ENCODE results near the gene LETM1. TPM values are rescaled to one million over a fixed set of nuclear protein-coding genes. Genes with fewer than 3 reads are reported as not detected.
A peak's percentile ranks its signal among the peaks of the same experiment; 100 is the strongest.

Gene LETM1
- total RNA-seq, 1 experiment from 2014 or later: 56.1 TPM

GRCh38 chr4:1779588-1780382 lies 76.2 kb downstream of the LETM1 start:
- no peak for DNase-seq (ENCODE audit: low read depth)

DNA sequence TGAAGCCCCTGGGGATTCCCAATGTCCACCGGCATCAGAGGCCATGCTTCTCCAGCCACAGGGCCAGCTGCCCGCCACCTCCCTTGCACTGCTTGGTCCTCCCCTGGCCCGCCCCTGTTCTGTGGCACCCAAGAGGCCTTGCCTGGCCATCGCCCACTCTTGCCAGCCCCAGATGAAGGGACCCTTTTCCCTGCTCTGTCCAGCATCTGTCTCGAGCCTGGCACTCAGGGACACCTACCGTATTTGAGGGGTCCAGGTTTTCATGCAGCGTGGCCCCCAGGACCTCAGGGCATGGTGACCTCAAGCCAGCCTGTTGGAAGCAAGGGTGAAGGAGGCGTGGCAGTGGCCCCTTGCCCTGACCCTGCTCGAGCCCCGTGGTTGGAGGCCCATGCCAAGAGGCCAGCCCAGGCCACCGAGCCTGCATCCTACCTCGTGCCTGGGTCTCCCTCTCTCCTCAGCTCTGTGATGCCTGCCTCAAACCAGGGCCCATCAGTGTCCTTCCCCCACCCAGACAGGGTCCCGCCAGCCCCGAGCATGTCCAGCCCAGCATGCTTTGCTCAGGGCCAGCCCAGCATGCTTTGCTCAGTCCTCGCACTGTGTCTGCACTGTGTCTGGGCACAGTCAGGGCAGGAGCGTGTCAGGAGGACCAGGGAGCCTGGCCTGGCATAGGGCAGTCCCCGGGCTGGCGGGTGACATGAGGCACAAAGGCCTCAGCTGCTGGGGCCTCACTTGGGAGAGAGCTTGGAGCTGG lies 77.1 kb downstream of the LETM1 start:
- no peak for DNase-seq (ENCODE audit: low read depth)

GRCh38 chr4:1777822-1778641 lies 77.9 kb downstream of the LETM1 start:
- peak; percentile 4 for DNase-seq (ENCODE audit: low read depth)

GRCh38 chr4:1776521-1777161 lies 79.3 kb downstream of the LETM1 start:
- DNase-seq (ENCODE audit: low read depth): no peak

DNA sequence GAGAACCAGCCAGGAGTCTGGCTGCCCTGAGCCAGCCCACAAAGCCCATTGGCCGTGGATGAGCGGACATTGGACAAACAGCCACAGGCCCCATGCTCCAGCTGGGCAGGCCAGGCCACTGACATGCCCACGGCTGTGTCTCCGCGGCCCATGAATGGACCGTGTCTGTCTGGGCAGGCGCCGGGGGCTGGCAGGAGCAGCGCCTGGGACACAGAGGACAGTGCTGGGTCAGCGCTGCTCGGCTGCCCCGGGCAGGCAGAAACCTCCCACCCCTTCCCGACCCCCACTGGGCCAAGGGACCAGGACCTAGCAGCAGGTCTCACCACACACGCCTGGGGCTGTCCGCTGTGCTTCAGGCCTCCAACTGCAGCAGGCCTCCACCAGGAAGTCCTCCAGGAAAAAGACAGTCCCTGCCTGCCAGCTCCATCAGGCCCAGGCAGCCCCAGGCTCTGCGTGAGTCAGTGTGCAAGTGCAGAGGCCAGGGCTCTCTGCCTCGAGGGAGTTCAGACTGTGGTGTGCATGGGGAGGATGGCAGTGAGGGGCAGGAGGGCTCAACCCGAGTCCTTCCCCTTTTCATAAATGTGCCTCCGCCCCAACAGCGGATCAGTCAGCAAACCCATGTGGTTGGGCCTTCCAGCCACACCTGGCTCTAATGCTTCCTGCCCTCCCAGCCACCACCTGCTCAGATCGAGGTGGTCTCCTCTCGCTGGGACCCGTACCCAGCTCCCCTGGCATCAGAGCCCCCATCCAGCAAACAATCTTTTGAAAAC lies 80.0 kb downstream of the LETM1 start:
- DNase-seq (ENCODE audit: low read depth): no peak

GRCh38 chr4:1773754-1774153 lies 82.2 kb downstream of the LETM1 start:
- no peak for DNase-seq (ENCODE audit: low read depth)

DNA sequence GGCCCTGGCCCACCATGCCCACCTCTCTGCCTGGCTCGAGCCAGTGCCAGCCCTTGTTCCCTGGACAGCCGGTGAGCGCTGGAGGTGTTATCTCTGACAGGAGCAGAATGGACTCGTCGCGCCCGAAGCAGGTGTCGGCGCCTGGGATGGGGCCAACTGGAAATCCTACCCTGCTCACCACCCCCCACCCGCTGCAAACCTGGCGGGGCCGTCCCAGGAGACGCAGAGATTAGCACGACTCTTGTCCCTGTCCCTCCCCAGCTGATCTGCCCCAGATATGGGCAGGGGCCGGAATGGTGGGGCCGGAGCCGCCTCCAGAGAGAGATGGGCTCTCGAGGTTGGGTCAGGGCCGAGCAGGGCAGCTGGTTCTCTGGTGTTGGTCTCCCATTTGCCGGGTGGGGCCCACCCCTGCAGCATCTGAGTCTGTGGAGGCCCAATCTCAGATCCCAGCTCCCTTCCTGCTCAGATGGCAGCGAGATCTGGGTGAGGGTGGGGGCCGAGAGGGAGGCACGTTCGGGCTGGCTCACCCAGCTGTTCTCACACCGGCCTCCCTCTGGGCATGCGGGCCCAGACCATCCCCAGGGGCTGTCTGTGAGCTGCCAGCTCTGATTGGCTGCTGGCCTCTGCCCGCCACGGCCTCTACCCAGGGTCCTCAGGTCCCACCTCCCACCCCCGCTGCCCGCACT lies 83.0 kb downstream of the LETM1 start:
- DNase-seq (ENCODE audit: low read depth): no peak

- no peak for DNase-seq (ENCODE audit: low read depth)
Measured at GRCh38 chr4:1771555-1772305, 84.2 kb downstream of the LETM1 start.

- DNase-seq (ENCODE audit: low read depth): no peak
Measured at GRCh38 chr4:1770791-1771231, 85.1 kb downstream of the LETM1 start.

DNA sequence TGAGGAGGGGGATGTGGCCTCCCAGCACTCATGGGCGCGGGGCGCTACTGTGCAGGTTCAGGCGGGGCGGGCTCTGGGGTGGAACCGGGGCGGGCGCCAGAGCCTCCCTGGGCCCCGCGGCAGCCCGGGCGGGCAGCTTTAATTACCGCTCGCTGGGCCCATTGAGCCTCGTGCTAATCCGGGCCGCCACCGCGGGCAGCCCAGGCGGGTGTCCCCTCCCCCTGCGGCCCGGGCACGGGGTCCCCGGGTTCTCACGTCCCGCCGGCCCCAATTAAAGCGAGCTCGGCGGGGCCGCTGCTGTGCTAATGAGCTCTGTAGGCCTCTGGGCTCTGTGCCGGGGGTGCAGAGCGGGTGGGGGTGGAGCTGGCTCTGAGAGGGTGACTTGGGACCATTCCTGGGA lies 85.7 kb downstream of the LETM1 start:
- no peak for DNase-seq (ENCODE audit: low read depth)

DNA sequence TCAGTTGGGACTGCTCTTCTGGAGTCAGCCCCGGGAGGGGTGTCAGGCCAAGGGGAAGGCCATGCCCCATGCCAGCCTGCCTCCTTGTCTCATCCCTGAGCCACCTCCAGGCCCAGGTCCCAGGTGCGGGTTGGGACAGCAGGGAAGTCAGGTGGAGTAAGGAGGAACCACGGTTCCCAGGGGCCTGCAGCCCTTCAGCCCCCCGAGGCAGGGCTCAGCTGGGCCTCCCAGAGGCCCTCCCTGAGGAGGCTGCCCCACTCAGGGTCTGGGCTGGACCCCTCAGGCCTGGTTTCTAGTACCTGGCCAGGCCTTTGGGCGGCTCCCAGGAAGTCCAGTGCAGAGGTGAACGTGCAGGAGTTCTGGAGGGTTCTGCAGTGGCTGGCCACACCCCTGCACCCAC lies 86.3 kb downstream of the LETM1 start:
- no peak for DNase-seq (ENCODE audit: low read depth)

- no peak for DNase-seq (ENCODE audit: low read depth)
Measured at GRCh38 chr4:1768367-1769034, 87.5 kb downstream of the LETM1 start.

GRCh38 chr4:1767770-1768366 lies 88.1 kb downstream of the LETM1 start:
- DNase-seq (ENCODE audit: low read depth): no peak

DNA sequence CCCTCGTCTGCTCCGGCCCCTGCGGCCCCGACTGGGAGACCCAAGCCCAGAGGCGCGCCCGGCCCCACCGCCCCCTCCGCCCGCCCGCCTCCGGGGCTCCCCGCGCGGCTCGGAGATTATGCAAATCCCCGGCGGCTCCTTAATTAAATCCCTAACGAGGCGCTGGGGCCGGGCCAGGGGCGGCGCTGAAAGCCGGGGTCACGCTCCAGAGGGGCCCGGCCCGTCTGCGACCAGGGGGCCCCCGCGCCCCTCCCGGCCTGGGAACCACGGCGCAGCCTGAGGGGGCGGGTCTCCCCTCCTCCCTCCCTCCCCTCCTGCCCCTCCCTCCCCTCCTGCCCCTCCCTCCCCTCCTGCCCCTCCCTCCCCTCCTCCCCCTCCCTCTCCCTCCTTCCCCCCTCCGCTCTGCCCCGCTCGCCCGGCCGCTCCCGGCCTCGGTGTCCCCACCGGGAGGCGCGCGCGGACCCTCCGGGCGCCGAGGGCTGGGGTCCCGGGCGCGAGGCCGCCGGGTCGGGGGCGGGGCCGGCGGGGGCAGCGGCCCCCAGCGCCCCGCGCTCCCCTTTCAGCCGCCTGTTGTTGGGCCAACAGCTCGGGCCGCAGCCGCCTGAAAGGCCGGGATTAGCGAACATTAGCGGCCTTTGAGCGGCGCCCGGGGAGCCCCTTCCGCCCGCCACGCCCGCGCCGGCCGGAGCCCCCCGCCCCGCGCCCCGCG lies 88.7 kb downstream of the LETM1 start:
- DNase-seq (ENCODE audit: low read depth): no peak

GRCh38 chr4:1766106-1767060 lies 89.6 kb downstream of the LETM1 start:
- DNase-seq (ENCODE audit: low read depth): no peak

DNA sequence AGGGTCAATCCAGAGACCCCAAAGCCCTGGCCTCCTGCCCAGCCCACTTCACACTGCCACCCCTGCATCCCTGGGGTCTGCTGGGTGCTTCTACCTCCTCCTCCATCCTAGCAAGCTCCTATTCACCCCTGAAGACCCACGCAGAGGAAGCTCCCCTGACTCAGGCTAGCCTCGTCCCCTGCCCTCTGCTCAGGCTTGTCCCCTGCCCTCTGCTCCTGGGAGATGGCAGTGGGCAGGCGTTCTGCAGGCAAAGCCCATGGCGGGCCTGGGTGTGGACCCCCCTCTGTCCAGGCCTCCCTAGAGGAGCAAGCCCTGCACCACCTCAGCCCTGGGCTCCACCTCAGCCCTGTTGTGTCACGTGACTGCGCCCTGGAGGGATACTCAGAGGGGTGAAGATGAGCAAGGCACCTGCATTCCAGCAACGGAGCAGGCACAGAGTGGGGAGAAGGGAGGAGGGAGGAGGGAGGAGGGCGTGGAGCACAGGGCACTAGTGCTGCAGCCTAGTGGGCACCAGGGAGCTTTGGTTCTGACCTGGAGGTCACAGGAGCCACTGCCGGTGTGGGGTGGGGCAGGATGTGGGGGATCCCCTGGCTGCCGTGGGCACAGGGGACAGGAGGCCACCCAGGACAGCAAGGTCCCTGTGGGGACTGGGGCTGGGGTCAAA lies 90.4 kb downstream of the LETM1 start:
- DNase-seq (ENCODE audit: low read depth): no peak

Measured in LHCN-M2 (cell line).